Transverse colon (tissue), 4 donors: ENCODE measurements around the gene ARHGAP20. TPM values are rescaled to one million over a fixed set of nuclear protein-coding genes. Genes with fewer than 3 reads are reported as not detected.

Experiments used
- DNase-seq: peaks from one replicate; pipeline ENCODE4 v3.0.0-alpha.2; 2019
- H3K27ac ChIP-seq, 4 donors: fragments of 200-600 bp; sonication (generic); 2 replicates each; pipeline ENCODE4 v1.5.1; 2016 to 2018; ENCODE audit warnings: inconsistent platforms in 4 of 4
- H3K27me3 ChIP-seq: fragments of 200-600 bp; sonication (generic); 2 replicates; pipeline ENCODE4 v1.5.1; 2017; ENCODE audit warnings: inconsistent platforms
- H3K36me3 ChIP-seq, 4 donors: fragments of 200-600 bp; sonication (generic); 2 replicates each; pipeline ENCODE4 v1.5.1; 2017 to 2019; ENCODE audit warnings: inconsistent platforms in 4 of 4
- H3K4me1 ChIP-seq, 4 donors: fragments of 200-600 bp; sonication (generic); 2 replicates each; pipeline ENCODE4 v1.5.1; 2017 to 2020; ENCODE audit warnings: inconsistent platforms in 4 of 4
- H3K4me3 ChIP-seq, 4 donors: fragments of 200-600 bp; sonication (generic); 1 replicate in 1 of 4; 2 replicates in 3 of 4; pipeline versions ENCODE4 v1.5.1 to v1.6.1; 2017 to 2019; ENCODE audit warnings: inconsistent platforms in 4 of 4
- H3K9me3 ChIP-seq, 2 donors: fragments of 200-600 bp; sonication (generic); 2 replicates each; pipeline ENCODE4 v1.5.1; 2017 to 2019; ENCODE audit warnings: inconsistent platforms in 2 of 2
- EP300 ChIP-seq: sonication (generic); formaldehyde crosslinking; IDR thresholded peaks from one replicate; pipeline ENCODE4 v1.6.1; 2017; ENCODE audit warnings: antibody characterized with exemption, low read depth
- POLR2A ChIP-seq: fragments of 450-650 bp; IDR thresholded peaks from one replicate; pipeline ENCODE4 v1.6.1; 2016; ENCODE audit warnings: antibody characterized with exemption, mild to moderate bottlenecking, moderate library complexity
- POLR2AphosphoS5 ChIP-seq, 3 donors: sonication (generic); formaldehyde crosslinking; IDR thresholded peaks; one replicate each; pipeline ENCODE4 v1.6.1; 2016; ENCODE audit warnings: antibody characterized with exemption in 3 of 3
- WGBS, 2 donors: methylation state at CpG; one replicate each; pipeline ENCODE4 v1.1.5; 2018; ENCODE audit warnings: low coverage in 1 of 2; 5-methylcytosine and 5-hydroxymethylcytosine counted together
- in situ Hi-C, 4 donors: fragments of 200-750 bp; cut with MboI; loops; one replicate each; pipeline versions ENCODE4 v1.15.0 to v1.15.1; 2017; ENCODE audit warnings: low sequenced_read_pairs in 3 of 4, low pct_ligation_motif_present in 1 of 4, low pct_unique_long_range_greater_than_20kb in 1 of 4
- intact Hi-C: fragments of 100-400 bp; cut with DNase I; formaldehyde crosslinking; loops from one replicate; pipeline ENCODE4 v1.15.1; 2023; ENCODE audit warnings: low total_unique reads
- total RNA-seq, 4 donors: library from RNA; depleted of rRNA; stranded (reverse); fragments of >200 nt; gene quantifications; one replicate each; pipeline ENCODE4 v1.1.0, GENCODE V29; 2016
- TF ChIP-seq, protein P1 (sequence below), 5 experiments: fragments of 200-600 bp in 3 of 5; fragments of 450-650 bp in 2 of 5; sonication (generic) in 3 of 5; IDR thresholded peaks; 1 replicate in 2 of 5; 2 replicates in 3 of 5; pipeline ENCODE4 v1.5.1; 2016 to 2017; ENCODE audit warnings: antibody characterized with exemption in 5 of 5, inconsistent platforms in 3 of 5, mild to moderate bottlenecking in 2 of 5, moderate library complexity in 1 of 5

ARHGAP20 gene
- total RNA-seq, 4 donors from 2014 or later: 2.5 to 4.9 (median 3.1) TPM

DNA sequence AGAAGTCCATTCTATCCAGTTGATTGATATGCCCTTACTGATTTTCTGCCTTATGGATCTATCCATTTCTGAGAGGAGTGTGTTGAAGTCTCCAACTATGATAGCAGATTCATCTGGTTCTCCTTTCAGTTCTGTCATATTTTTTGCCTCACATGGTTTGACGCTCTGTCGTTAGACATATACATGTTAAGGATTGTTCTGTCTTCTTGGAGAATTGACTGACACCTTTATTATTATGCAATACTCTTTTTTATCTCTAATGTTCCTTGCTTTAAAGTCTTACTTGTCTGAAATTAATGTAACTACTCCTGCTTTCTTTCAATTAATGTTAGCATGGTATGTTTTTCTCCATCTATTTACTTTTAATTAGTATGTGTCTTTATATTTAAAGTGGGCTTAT, 12.1 kb upstream of the ARHGAP20 start:
- Histone ChIP-seq H3K4me3 (no peak overlapping the region), H3K36me3 (no peaks in the 10 kb centered on the region), H3K27ac (no peak overlapping the region), H3K9me3 (no peaks in the 10 kb centered on the region), H3K27me3 (no peaks in the 10 kb centered on the region), H3K4me1 (no peaks in the 10 kb centered on the region)
- TF ChIP-seq EP300 (no peak), POLR2AphosphoS5 (IDR thresholded peaks at IDR 0.05) (no peak), POLR2A (no peak)
- TF ChIP-seq, protein P1, sequence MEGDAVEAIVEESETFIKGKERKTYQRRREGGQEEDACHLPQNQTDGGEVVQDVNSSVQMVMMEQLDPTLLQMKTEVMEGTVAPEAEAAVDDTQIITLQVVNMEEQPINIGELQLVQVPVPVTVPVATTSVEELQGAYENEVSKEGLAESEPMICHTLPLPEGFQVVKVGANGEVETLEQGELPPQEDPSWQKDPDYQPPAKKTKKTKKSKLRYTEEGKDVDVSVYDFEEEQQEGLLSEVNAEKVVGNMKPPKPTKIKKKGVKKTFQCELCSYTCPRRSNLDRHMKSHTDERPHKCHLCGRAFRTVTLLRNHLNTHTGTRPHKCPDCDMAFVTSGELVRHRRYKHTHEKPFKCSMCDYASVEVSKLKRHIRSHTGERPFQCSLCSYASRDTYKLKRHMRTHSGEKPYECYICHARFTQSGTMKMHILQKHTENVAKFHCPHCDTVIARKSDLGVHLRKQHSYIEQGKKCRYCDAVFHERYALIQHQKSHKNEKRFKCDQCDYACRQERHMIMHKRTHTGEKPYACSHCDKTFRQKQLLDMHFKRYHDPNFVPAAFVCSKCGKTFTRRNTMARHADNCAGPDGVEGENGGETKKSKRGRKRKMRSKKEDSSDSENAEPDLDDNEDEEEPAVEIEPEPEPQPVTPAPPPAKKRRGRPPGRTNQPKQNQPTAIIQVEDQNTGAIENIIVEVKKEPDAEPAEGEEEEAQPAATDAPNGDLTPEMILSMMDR (IDR thresholded peaks at IDR 0.05): no peak
- WGBS, 2 donors: 61 to 100% methylated on average over 2 of the region's 2 CpGs
- intact Hi-C loops (no loop called here), in situ Hi-C loops (no loop called here)
- DNase-seq: no peak

DNA sequence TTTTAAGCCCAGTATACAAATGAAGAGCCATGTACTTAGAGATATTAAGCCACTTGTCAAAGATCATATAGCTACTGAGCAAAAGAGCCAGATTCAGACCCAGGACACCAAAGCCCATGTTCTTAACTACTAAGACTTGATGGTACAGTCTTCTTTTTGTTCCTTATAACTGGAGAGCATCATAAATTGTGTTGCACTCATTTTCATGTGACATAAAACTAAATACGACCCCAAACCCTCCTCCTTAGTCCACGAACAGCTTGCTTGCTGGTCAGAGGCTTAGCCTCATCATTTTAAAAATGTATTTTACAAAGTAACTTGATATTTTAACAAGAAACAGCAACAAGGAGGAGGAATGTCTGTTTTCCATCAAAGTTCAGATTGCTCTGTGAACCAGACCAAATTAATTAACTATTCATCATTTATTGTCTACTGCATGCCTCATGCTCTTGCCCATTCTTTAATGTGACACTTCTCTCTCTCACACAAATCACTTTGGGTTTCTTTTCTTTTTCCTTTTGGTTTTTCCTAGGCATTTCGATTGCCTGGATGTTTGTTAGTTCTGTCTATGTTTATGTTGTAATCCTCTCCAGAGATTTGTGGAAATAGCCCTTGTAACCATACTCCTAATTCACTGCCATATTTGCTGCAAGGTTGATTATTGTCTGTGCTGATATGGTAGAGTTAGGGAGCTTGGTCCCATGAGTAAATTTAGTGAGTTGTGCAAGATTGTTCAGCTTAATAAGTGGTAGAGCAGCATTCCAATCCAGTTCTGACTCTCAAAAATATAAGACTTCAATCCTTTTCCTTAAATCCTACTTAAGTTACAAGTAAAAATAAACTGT, 8.4 kb upstream of the ARHGAP20 start:
- 37 to 40% methylated on average over 1 to 3 of the region's 3 CpGs for WGBS, 2 donors
- in situ Hi-C loops: no loop called here
- H3K4me1 ChIP-seq: no peaks in the 10 kb centered on the region
- H3K4me3 ChIP-seq: no peak overlapping the region
- intact Hi-C loops: no loop called here
- H3K27ac ChIP-seq: no peak overlapping the region
- no peaks in the 10 kb centered on the region for H3K9me3 ChIP-seq
- H3K27me3 ChIP-seq: peaks cover 5% of the 10 kb centered on the region
- no peak for TF ChIP-seq POLR2AphosphoS5 (IDR thresholded peaks at IDR 0.05)
- no peak for TF ChIP-seq EP300
- TF ChIP-seq, protein P1 (IDR thresholded peaks at IDR 0.05): no peak
- H3K36me3 ChIP-seq: no peaks in the 10 kb centered on the region
- no peak for DNase-seq

DNA sequence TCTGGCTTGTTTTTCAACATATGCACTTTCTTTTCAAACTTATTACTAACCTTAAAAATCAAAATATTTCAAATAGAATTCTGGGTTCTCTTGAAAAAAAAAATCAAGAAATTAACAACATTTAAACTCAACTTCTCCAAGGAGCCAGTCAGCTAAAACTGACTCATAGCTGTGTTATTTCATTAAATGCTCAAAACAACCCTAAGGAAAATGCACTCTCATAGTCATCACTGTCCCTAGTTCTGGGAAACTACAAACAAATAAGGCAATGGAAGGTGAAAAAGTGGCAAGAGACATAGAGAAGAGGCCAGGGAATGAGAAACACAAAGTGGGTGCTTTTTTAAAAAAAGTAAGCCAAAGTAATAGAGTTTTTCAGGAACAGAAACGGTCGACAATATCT, 4.1 kb upstream of the ARHGAP20 start:
- Histone ChIP-seq H3K9me3 (no peaks in the 10 kb centered on the region), H3K27me3 (peaks cover 36% of the 10 kb centered on the region), H3K4me3 (no peak overlapping the region), H3K4me1 (peaks cover 0 to 20% (median 9%) of the 10 kb centered on the region in 4 donors), H3K27ac (no peak overlapping the region), H3K36me3 (no peaks in the 10 kb centered on the region)
- in situ Hi-C loops (no loop called here), intact Hi-C loops (no loop called here)
- DNase-seq: no peak
- WGBS, 2 donors: 100% methylated on average over 2 of the region's 2 CpGs
- no peak for TF ChIP-seq POLR2AphosphoS5 (IDR thresholded peaks at IDR 0.05)
- TF ChIP-seq EP300: no peak
- TF ChIP-seq, protein P1 (IDR thresholded peaks at IDR 0.05): no peak
- TF ChIP-seq POLR2A: no peak

DNA sequence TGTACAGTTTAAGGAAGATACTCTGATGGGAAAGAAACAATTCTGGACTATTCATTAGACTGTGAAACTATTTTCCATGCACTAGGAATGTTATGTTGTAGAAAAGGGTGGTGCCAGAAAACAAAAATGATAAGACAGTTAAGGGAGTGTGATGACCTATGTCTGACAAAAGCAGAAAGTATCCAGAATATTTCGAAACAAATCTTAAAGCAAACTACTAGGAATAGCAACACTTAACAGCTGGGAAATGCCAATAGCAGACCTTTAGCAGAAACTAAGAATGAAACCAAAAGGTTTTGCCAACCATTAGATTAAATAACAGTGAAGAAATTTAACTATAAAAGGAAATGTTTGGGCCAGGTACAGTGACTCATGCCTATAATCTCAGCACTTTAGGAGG, 3.3 kb upstream of the ARHGAP20 start:
- H3K4me3 ChIP-seq: no peak overlapping the region
- 45 to 57% methylated on average over 1 of the region's 1 CpG for WGBS, 2 donors
- H3K36me3 ChIP-seq: no peaks in the 10 kb centered on the region
- H3K27me3 ChIP-seq: peaks cover 44% of the 10 kb centered on the region
- DNase-seq: no peak
- H3K4me1 ChIP-seq: peaks cover 0 to 28% (median 17%) of the 10 kb centered on the region in 4 donors
- H3K27ac ChIP-seq: no peak overlapping the region
- in situ Hi-C loops: no loop called here
- H3K9me3 ChIP-seq: no peaks in the 10 kb centered on the region
- intact Hi-C loops: no loop called here
- TF ChIP-seq, protein P1 (IDR thresholded peaks at IDR 0.05): no peak
- TF ChIP-seq POLR2A: no peak
- no peak for TF ChIP-seq POLR2AphosphoS5 (IDR thresholded peaks at IDR 0.05)
- TF ChIP-seq EP300: no peak
